Islet of Langerhans (tissue), 1 donor: ENCODE results near the gene MAN1A2.
"Not testable (repeated sequence)": the region's sequence is repeated elsewhere in the genome, so short reads cannot be mapped to it uniquely, and the experiment has no call there.

Source experiments
- FAIRE-seq: peaks from one replicate; lab custom pipeline; 2011; peaks lifted over from hg19 to GRCh38; lab: Jason Lieb, UNC

Gene MAN1A2

GRCh38 chr1:117501281-117501680, 134.0 kb downstream of the MAN1A2 start:
- FAIRE-seq: no peak

- FAIRE-seq: no peak
Observed at GRCh38 chr1:117511273-117511672, 144.0 kb downstream of the MAN1A2 start.

- FAIRE-seq: peak; percentile 99
Observed at GRCh38 chr1:117512728-117513321, 145.6 kb downstream of the MAN1A2 start.

GRCh38 chr1:117523111-117523510, 155.9 kb downstream of the MAN1A2 start:
- no peak for FAIRE-seq

GRCh38 chr1:117527074-117527473, 159.8 kb downstream of the MAN1A2 start:
- no peak for FAIRE-seq

- FAIRE-seq: no peak
Observed at GRCh38 chr1:117527566-117528102, 160.4 kb downstream of the MAN1A2 start.

- no peak for FAIRE-seq
Observed at GRCh38 chr1:117529683-117530082, 162.4 kb downstream of the MAN1A2 start.

- FAIRE-seq: no peak
Observed at GRCh38 chr1:117531222-117531621, 164.0 kb downstream of the MAN1A2 start.

- FAIRE-seq: peak; percentile 93
Observed at GRCh38 chr1:117534995-117535467, 167.8 kb downstream of the MAN1A2 start.

GRCh38 chr1:117535821-117536220, 168.6 kb downstream of the MAN1A2 start:
- FAIRE-seq: no peak

GRCh38 chr1:117537291-117537920, 170.2 kb downstream of the MAN1A2 start:
- no peak for FAIRE-seq

- FAIRE-seq: no peak
Observed at GRCh38 chr1:117540532-117540931, 173.3 kb downstream of the MAN1A2 start.

- no peak for FAIRE-seq
Observed at GRCh38 chr1:117541003-117541402, 173.8 kb downstream of the MAN1A2 start.

- no peak for FAIRE-seq
Observed at GRCh38 chr1:117541585-117541984, 174.3 kb downstream of the MAN1A2 start.

GRCh38 chr1:117544509-117545109, 177.4 kb downstream of the MAN1A2 start:
- FAIRE-seq: no peak

- FAIRE-seq: peak; percentile 21
Observed at GRCh38 chr1:117546467-117546866, 179.2 kb downstream of the MAN1A2 start.

- no peak for FAIRE-seq
Observed at GRCh38 chr1:117553471-117553870, 186.2 kb downstream of the MAN1A2 start.

- no peak for FAIRE-seq
Observed at GRCh38 chr1:117555806-117556205, 188.6 kb downstream of the MAN1A2 start.

- FAIRE-seq: no peak
Observed at GRCh38 chr1:117556341-117556740, 189.1 kb downstream of the MAN1A2 start.

GRCh38 chr1:117556976-117557375, 189.7 kb downstream of the MAN1A2 start:
- no peak for FAIRE-seq

GRCh38 chr1:117558451-117558850, 191.2 kb downstream of the MAN1A2 start:
- FAIRE-seq: not testable (repeated sequence)

- FAIRE-seq: no peak
Observed at GRCh38 chr1:117559139-117559538, 191.9 kb downstream of the MAN1A2 start.

GRCh38 chr1:117559985-117560384, 192.7 kb downstream of the MAN1A2 start:
- no peak for FAIRE-seq
